HG02763 (cell line): Measurements from ENCODE around the gene ELOB.

ENCODE experiments used
- ATAC-seq: cut with Tn5 transposase; IDR thresholded peaks from one replicate; pipeline ENCODE4 v1.9.1; 2021; ENCODE audit warnings: mild to moderate bottlenecking, moderate library complexity; ENCODE audit not compliant: unreplicated experiment

Gene ELOB

DNA sequence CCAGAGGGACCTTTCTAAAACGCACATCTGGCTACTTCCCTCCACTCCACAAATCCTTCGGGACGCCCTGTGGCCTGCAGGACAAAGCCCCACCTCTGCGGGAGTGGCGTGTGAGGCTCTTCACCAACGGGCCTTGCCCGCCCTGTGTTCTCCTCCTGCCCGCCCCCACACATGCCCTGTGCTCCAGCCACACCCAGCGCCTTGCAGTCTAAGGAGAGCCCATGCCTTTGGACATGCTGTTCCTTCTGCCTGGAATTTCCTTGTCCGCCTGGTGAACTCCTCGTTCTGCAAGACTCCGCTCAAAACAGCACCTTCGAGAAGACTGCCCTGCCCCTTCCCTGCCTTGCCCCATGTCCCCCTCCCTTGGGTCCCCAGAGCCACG lies 7.4 kb downstream of the ELOB start:
- no peak for ATAC-seq

DNA sequence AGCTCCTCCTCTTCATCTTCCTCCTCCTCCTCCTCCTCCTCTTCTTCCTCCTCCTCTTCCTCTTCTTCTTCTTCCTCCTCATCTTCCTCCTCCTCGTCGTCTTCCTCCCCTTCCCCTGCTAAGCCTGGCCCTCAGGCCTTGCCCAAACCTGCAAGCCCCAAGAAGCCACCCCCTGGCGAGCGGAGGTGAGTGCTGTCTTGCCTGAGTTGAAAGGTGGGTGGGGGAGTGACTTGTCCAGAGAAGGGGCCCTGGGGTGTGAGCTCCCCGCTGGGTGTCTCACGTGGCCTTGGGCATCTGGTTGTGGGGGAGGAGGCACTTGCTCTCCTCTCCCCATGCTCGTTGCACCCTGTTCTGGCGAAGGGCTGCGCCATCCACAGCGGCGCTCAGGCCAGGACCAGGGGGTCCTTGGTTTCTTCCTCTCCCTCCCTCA lies 8.0 kb downstream of the ELOB start:
- ATAC-seq, result no peak

DNA sequence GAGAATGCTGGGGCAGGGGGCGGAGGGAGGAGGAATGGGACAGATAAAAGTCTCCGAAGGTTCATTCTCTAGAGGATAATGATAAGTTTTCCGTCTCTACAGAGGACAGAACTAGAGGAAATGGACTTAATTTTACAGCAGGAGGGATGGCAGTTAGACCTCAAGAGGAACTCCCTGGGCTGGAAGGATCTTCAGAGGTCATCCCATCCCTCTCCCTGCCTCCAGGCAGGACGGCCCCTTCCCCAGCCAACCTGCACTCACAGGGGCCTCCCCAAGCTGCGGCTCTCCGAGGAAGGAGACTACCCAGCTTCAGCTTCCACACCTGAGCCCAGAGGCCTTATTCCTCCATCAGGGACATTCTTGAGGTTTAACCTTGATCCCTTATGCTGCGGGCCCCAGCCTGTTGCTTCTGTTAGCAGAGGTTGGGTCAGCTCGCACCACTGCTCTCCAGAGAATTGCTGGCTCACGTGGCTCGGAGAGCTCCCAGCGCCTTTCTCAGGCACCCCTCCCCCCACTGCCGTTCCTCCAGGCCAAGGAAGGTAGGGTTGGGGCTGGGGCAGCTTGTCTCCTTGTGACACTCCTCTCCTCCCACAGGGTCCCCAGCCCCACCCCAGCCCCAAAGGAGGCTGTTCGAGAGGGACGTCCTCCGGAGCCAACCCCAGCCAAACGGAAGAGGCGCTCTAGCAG lies 8.5 kb downstream of the ELOB start:
- ATAC-seq, result no peak

DNA sequence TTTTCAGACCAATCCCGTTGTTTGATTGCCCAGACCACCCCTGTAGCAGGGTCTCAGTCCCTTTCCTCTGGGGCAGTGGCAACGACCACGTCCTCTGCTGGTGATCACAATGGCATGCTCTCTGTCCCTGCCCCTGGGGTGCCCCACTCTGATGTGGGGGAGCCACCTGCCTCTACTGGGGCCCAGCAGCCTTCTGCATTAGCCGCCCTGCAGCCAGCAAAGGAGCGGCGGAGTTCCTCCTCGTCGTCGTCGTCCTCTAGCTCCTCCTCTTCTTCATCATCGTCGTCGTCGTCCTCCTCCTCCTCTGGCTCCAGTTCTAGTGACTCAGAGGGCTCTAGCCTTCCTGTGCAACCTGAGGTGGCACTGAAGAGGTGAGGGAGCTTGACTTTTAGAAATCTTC lies 9.2 kb downstream of the ELOB start:
- no peak for ATAC-seq

DNA sequence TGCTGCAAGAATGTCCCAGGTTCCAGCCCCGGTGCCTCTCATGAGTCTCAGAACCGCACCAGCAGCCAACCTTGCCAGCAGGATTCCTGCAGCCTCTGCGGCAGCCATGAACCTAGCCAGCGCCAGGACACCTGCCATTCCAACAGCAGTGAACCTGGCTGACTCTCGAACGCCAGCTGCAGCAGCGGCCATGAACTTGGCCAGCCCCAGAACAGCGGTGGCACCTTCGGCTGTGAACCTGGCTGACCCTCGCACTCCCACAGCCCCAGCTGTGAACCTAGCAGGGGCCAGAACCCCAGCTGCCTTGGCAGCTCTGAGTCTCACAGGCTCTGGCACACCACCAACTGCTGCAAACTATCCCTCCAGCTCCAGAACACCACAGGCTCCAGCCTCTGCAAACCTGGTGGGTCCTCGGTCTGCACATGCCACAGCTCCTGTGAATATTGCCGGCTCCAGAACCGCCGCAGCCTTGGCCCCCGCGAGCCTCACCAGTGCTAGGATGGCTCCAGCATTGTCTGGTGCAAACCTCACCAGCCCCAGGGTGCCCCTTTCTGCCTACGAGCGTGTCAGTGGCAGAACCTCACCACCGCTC lies 9.8 kb downstream of the ELOB start:
- ATAC-seq, result no peak

DNA sequence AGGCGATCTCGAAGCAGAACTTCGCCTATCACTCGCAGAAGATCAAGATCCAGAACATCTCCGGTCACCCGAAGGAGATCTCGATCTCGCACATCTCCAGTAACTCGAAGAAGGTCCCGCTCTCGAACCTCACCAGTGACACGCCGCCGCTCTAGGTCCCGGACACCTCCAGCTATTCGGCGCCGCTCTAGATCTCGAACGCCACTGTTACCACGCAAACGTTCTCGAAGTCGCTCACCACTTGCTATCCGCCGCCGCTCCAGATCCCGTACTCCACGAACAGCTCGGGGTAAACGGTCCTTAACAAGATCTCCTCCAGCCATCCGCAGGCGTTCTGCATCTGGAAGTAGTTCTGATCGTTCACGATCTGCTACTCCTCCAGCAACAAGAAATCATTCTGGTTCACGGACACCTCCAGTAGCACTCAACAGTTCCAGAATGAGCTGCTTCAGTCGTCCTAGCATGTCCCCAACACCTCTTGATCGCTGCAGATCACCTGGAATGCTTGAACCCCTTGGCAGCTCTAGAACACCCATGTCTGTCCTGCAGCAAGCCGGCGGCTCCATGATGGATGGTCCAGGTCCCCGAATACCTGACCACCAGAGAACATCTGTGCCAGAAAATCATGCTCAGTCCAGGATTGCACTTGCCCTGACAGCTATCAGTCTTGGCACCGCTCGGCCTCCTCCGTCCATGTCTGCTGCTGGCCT lies 10.5 kb downstream of the ELOB start:
- ATAC-seq, result no peak

DNA sequence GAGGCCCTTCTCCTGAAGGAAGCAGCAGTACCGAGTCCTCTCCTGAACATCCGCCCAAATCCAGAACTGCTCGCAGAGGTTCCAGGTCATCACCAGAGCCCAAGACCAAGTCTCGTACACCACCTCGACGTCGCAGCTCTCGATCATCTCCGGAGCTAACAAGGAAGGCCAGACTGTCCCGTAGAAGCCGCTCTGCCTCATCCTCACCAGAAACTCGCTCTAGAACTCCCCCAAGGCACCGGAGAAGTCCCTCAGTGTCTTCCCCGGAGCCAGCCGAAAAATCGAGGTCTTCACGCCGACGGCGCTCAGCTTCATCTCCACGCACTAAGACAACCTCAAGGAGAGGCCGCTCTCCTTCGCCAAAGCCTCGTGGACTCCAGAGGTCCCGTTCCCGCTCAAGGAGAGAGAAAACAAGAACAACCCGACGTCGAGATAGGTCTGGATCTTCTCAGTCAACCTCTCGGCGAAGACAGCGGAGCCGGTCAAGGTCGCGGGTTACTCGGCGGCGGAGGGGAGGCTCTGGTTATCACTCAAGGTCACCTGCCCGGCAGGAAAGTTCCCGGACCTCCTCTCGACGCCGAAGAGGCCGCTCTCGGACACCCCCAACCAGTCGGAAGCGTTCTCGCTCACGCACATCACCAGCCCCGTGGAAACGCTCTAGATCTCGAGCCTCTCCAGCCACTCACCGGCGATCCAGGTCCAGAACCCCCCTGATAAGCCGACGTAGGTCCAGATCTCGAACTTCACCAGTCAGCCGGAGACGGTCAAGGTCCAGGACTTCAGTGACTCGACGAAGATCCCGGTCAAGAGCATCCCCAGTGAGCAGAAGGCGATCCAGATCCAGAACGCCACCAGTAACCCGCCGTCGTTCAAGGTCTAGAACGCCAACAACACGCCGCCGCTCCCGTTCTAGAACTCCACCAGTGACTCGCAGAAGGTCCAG lies 11.3 kb downstream of the ELOB start:
- no peak for ATAC-seq

DNA sequence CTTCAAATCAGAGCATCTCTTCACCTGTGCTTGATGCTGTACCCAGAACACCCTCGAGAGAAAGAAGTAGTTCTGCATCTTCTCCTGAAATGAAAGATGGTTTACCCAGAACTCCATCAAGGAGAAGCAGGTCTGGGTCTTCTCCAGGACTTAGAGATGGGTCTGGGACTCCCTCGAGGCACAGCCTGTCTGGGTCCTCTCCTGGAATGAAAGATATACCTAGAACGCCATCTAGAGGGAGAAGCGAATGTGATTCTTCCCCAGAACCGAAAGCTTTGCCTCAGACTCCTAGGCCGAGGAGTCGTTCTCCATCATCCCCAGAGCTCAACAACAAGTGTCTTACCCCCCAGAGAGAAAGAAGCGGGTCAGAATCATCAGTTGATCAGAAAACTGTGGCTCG lies 12.4 kb downstream of the ELOB start:
- ATAC-seq, result no peak

DNA sequence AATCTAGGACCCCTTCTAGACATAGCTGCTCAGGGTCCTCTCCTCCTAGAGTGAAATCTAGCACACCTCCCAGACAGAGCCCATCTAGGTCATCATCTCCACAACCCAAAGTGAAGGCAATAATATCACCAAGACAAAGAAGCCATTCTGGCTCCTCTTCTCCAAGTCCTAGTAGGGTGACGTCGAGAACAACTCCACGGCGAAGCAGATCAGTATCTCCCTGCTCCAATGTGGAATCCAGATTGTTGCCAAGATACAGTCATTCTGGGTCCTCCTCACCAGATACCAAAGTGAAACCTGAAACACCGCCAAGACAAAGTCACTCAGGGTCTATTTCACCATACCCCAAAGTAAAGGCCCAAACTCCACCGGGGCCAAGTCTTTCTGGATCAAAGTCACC lies 13.9 kb downstream of the ELOB start:
- ATAC-seq, result no peak

DNA sequence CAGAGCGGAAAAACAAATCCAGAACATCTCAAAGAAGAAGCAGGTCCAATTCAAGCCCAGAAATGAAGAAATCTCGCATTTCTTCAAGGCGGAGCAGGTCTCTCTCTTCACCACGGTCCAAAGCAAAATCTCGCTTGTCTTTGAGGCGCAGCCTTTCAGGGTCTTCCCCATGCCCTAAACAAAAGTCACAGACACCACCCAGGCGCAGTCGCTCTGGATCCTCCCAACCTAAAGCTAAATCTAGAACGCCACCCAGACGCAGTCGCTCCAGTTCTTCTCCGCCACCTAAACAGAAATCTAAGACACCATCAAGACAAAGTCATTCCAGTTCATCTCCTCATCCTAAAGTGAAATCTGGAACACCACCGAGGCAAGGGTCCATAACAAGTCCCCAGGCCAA lies 14.4 kb downstream of the ELOB start:
- no peak for ATAC-seq

DNA sequence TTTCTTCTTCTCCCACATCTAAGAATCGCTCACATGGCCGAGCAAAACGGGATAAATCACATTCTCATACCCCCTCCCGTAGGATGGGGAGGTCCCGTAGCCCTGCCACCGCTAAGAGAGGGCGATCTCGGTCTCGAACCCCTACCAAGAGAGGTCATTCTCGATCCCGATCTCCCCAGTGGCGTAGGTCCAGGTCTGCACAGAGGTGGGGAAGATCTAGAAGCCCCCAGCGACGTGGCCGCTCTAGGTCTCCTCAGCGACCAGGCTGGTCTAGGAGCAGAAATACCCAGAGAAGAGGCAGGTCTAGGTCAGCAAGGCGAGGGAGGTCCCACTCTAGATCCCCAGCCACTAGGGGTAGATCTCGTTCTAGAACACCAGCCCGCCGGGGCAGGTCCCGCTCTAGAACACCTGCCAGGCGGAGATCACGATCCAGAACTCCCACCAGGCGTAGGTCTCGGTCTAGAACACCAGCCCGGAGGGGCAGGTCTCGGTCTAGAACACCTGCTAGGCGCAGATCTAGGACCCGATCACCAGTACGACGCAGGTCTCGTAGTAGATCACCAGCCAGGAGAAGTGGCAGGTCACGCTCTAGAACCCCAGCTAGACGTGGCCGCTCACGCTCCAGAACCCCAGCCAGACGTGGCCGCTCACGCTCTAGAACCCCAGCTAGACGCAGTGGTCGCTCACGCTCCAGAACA lies 15.0 kb downstream of the ELOB start:
- no peak for ATAC-seq

DNA sequence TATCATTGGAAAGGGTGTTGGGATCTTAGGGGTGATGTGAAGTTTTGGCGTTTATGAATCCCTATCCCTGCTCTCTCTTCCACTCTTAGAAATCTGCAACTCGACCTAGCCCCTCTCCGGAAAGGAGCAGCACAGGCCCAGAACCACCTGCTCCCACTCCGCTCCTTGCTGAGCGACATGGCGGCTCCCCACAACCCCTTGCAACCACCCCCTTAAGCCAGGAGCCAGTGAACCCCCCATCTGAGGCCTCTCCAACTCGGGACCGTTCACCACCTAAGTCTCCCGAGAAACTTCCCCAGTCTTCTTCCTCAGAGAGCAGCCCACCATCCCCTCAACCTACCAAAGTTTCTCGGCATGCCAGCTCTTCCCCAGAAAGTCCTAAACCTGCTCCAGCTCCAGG lies 15.6 kb downstream of the ELOB start:
- no peak for ATAC-seq

DNA sequence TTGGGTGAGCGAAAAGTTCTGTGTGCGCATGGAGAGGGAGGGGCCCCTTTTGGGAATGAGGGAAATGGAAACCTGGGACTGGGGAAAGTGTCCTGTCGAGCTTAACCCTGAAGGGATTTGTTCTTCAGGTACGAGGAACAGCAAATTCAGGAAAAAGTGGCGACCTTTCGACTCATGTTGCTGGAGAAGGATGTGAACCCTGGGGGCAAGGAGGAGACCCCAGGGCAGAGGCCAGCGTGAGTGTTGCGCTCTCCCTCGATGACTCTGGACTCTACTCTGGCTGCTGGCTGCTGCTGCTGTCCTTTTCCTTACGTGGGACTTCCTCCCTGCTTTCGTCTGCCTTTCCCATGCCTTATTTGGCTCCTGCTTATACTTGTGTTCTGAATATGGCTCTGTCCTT lies 19.7 kb downstream of the ELOB start:
- ATAC-seq, result no peak

DNA sequence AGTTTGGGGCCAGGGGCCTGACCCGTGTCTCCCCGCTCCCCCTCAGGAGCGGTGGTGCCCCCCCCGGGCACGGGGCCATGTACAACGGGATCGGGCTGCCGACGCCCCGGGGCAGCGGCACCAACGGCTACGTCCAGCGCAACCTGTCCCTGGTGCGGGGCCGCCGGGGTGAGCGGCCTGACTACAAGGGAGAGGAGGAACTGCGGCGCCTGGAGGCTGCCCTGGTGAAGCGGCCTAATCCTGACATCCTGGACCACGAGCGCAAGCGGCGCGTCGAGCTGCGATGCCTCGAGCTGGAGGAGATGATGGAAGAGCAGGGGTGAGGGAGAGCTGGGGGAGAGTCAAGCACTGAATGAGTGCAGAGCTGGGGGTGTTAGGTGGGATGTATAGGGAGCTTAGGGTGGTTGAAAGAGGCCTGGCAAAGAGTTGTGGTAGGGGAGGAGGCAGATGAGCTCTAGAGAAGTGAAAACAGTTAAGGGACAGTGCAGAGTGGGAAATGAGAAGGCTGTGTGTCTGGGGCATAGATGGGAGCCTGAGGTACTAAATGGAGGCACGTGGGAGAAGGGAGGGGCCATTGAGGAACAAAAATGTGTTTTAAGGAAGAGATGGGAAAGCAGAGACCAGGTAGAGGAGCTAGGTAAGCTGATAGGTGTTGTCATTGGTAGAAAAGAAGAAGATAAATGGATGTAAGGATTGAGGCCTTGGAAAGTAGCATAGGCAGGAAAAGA lies 20.6 kb downstream of the ELOB start:
- ATAC-seq, result no peak

DNA sequence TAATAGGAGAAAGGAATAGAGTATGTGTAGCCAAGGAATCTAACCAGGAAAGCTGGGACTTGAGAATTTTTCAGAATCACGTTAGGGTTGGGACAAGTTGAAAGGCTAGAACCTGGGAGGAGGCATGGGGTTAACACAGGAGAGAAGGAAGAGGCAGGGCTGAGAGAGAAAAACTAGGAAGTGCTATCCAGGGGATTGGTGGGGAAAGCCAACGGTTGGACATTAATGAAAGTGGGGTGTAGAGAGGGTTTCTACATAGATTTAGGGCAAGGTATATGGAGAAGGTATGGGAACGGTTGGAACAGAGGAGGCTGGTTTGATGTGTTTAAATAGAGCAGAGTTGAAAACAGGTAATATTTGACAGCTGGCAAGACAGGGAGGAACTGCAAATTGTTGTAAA lies 21.9 kb downstream of the ELOB start:
- ATAC-seq, result no peak

DNA sequence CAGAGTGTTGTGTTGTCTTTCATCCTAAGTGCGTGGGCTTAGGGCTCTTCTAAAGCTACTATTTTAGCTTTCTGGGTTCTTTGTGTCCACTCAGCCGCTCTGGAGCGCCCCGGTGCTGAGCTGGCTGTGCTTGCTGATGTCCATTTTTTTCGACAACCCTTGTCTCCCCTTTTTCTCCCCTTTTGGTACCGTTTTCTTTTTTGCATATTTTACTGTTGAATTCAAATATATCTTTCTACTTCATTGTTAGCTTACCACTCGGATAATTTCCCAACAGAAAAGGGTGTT lies 23.4 kb downstream of the ELOB start:
- ATAC-seq, result no peak

DNA sequence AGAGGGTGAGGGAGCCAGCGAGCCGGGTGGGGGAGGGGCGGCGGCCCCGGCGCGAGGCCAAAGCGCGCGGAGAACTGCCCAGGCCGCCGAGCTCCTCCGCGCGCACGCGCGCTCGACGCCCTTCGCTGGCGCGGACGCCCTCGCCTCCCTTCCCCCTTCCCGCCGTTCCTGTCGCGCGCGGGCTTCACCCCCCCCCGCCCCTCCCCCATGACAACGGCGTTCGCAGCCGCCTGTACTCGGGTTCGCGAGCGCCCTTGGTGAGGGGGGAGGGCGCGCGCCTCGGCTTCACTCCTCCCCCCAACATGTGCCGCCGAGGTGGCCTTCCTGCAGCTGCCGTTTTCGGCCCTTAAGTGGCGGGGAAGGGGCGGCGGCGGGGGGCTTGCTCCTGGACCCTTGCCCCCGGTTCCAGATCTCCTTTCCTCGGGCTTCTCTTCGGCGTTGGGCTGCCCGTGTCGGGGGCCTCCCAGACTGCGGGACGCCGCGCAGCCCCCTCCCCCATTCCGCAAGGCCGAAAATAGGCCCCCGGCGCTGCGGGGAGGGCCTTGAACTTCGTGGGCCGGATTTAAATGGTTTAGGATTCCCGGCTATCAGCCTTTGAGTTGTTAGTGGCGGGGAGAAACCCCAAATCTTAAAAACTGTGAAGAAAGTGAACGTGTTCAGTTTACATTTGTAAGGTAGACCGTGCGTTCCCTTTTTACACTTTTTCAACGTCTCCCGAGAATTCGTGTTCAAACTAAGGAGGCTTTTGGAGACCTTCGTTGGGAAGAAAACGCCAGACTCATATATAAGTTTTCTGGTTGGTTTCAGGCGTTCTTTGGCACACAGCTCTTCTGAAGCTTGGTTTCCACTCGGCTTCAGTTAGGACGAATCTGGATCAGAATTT lies 24.0 kb downstream of the ELOB start:
- ATAC-seq, result peak; percentile 43

DNA sequence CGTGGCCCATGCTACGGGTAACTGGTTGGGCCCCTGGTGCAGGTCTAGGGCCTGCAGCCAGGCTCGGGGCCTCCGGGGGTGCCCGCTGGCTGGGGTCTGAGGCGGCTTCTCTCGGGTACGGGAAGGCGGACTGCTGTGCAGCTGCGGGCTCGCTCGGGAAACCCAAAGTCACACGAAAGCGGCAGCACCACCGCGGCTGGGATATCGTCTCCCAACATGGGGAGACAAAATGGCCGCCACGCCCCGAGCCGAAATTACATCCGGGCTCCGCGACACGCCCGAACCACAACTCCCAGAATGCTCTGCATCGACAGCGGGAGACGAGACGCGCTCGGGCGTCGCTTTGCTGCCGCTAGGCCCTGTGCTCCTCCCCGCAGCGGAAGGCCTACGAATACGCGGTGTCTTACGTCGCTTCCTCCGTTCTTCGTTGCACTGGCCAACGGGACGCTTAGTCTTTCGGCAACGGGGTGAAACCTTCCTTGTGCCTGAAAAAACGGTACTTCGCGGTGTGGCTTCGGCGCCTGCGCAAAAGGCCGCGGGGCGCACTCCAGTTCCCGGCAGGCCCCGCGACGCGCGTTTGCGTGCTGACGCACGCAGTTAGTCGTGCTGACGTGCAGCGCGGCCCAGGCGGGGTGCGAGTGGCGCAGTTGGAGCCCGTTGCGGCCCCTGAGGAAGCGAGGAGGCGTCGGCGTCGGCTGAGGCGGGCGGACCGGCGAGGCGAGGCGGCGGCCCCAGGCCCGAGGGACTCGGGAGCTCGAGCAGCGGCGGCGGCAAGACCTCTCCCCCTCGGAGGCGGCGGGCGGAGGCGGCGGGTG lies 24.8 kb downstream of the ELOB start, which contains the start of gene SRRM2:
Gene SRRM2, plus strand, starts transcription at position 604 of the 815 bp plus-strand sequence. CDS start 3,727 bp downstream, outside the sequence.
- ATAC-seq, result peak; percentile 87
